ENCODE data around the gene DMRTB1.

The DMRTB1 gene

DNA sequence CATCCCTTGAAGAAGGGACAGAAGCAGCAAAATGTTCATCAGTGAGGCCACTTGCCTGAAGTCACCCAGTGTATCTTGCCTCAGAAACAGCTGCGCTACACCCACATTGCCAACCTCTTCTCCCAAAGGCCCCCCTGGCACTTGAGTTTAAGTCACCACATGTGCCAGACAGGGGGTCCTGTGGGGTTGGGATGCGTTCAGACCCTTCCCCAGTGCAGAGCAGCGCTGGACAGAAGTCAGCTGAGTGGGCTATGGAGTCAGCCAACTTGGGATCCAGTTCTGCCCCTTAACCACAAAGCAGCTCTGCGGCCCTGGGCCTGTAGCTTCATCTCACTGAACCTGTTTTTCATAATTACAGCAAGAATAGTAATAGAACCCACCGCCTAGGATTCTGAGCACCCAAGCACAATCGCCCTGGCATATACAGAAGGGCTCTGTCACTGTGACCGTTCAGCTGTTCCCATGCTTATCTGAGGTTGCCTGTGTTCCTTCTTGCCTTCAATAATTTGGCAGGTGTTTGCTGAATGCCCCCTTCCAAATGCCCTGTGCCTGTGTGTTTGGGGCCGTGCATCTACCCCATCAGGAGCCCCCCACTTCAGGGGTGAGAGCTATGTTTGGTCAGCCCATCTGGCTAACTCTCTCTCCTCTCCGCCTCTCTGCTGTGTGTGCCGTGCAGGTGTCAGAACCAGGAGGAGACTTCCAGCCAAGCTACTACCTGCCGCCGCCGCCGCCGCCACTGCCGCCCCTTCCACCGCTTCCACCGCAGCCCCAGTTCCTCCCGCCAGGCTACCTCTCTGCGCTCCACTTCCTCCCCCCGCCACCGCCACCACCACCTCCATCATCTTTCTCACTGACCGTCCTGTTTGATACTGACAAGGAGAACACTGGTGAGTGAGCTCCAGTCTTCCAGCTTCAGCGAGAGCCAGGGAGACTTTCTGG lies 5.0 kb downstream of the DMRTB1 start:
- no peak for DNase-seq (ENCODE audit: low read depth in 2 of 2)

DNA sequence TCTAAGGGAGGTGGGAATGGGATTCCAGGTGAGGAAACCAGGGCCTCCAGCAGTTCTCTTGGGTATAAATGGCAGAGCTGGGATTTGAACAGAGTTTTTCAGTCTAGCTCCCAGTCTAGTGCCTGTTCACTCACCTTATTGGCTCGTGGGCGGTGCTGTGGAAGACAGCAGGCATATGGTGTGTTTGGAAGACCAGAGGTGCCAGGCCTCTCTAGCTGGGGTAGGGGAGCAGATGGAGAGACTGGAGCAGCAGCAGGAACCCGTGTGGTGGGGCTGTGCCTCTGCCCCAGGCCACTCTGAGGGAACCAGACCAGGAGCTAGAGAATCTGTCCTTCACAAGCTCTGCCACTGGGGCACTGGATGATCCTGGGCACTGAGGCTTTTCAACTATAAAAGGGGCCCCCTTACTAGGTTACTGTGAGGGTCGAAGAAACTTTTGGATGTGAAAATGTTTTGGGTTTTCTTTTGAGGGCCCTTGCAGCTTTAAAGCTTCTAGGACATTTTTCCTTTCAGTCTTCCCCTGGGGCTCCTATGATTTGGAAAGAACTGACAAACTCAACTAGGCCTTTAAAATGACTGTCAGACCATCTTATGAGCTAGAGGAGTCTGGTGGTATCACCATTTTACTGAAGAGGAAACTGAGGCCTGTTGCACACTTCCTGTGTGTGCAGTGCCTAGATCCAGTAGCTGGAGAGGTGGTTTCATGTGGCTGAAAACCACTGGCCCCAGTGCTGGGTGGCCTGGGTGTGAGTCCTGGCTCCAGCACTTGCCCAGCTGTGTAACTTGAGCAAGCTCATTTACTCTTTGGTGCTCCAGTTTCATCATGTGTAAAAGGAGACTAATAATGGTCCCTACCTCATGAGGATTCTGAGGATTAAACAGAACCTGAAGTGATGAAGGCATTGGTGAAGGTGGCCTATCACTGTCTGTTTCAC lies 6.1 kb downstream of the DMRTB1 start:
- DNase-seq (ENCODE audit: low read depth in 2 of 2): no peak

DNA sequence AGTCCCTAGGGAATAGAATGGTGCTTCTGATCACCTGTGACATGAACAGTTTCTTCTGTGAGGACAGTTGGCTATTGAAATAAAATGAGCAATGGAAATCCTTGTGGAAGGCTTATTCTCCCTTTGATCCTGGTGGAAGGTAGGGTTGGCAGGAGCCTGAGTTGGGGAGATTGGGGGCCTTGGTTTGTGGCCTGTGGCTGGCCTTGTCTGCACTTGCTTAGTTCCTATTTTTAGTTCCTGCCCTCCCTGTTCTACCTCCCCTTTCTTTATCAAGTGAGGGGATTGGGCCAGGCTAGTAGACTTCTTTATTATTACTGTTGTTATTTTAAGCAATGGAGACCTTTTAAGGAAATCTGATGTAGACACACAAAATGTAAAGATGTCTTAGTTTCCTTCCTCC lies 8.2 kb downstream of the DMRTB1 start:
- no peak for DNase-seq (ENCODE audit: low read depth in 2 of 2)

DNA sequence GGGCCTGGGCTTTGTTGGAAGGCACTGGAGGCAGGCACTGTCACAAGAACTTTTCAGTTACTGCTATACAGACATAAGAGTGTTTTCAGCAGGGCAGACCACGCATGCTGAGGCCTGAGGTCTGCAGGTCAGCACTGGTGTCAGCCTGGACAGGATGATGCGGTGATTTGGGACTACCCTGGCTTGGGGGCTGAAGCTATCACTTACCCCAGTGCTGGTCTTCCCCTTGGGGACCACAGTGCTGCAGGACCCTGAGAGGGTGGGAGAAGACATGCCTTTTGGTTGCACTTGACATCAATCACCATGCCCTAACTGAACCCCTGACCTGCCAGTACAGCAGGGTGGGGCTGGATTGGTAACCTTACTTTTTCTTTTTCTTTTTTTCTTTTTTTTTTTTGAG lies 9.2 kb downstream of the DMRTB1 start:
- DNase-seq (ENCODE audit: low read depth in 2 of 2): no peak

DNA sequence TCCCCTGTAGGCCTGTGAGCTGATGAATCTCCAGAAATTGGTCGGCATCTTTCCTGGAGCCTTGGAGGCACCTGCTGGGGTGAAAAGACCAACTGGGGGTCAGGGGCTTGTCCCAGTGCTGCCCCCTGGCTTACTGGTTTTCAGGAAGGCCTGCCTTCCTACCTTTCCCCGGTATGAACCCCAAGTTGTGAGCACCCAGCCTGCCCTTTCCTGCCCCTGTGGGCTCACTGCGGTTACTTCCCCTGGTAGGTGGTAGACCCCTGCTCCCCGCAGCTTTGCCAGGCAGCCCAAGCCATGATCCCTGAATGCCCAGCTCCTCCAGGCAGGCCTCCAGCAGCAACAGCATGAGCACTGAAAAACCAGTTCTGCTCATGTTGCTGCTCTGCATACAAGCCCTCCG lies 10.2 kb downstream of the DMRTB1 start:
- DNase-seq (ENCODE audit: low read depth in 2 of 2): no peak

DNA sequence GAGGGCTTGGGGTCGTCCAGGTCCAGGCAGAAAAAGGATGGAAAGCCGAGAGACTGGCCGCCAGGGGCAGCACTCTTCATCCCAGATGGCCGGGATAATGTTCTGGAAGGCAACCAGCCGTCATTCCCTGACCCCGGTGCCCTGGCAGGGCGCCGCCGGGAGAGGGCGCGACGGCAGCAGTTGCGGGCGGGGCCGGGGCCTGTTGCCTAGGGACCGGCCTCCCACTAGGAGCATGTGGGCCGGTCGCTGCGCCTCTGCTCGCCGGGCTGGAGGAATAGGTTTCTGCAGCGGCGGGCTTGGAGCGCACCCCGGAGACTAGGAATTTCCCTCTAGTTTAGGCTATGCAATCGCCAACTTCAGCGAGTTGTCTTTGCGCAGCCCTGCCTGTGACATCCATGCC lies 11.0 kb downstream of the DMRTB1 start:
- DNase-seq (ENCODE audit: low read depth in 2 of 2): no peak

DNA sequence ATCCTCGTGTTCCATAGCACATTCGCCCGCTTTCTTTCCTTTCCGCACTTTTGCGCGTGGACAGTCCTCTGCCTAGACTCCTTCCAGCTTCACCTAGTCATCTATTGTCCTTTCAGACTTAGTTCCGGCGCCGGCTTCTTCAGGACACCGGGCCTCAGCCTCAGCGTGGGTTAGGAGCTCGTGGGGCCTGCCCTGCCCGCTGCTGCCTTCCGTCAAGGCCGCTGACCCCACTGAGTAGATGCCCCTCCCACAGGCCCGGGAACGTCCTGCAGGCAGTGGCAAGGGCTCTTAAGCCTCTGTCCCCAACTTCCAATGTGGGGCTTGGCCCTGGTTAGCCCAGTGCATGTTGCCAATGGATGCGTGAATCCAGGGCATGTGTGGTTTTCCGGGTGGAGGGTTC lies 11.4 kb downstream of the DMRTB1 start:
- no peak for DNase-seq (ENCODE audit: low read depth in 2 of 2)

DNA sequence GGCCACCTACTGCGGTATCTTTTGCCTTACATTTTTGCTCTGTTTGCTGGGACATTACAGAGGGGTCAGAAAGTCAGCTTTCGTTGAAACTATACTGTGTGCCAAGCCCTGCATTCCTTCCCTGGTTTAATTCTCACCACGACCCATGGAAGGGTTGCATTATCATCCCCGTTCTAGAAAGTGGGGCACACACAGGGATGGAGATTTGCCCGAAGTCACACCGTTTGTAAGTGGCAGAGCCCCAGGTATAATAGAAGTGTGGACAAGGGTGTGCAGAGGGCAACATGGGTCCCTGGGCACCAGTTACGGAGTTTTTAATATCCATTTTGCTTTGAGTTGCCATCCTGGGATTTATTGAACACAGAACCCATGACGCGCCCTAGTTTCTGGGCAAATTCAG lies 11.8 kb downstream of the DMRTB1 start:
- DNase-seq (ENCODE audit: low read depth in 2 of 2): no peak

DNA sequence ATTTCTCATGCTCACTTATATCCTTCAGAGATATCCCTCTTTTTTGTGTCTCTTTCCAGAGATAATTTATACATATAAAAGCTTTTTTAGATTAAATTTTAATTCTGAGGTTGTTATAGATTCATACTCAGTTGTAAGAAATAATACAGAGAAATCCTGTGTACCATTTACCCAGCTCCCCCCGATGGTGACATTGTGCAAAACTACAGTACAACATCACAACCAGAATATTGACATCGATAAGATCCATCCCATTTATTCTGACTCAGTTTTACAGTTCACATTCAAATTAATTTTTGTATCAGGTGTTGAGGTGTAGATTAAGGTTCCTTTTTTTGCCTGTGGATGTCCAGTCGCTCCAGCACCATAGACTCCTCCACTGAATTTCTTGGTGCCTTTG lies 14.3 kb downstream of the DMRTB1 start:
- no peak for DNase-seq (ENCODE audit: low read depth in 2 of 2)

DNA sequence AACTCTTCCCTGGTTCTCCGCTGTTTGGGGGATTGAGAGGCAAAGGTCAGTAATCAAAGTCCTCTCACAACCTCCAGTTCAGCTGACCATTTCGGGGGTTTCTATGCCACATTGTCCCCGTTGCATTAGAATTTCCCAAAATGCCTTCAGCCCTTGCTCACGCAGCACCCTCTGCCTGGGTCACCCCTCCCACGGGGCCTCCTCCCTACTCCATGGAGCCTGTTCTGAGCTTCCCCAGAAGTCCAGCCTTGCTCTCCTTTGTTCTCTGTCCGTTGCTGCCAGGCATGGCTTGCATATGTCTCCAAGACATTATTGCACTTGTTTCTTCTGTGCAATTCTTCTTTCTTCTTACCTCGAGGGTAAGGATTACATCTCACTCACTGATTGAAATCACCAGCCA lies 16.5 kb downstream of the DMRTB1 start:
- DNase-seq (ENCODE audit: low read depth in 2 of 2): no peak

DNA sequence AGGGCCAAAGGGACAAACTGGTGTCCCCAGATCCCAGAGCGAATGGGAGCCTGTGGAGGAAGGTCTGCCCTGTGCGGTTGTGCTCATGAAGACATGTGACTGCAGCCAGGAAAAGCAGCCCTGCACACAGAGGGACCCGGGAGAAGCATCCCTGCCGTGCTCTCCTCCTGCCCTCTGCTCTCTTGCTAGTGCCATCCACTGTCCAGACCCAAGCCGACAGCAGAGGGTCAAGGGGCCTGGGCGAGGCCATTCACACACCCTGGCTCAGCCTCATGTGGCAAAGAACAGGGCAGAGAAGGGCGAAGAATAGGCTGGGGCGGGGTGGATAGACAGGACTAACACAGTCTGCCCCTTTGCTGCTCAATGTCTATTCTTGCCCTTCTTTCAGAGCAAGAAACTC lies 17.4 kb downstream of the DMRTB1 start:
- no peak for DNase-seq (ENCODE audit: low read depth in 2 of 2)

DNA sequence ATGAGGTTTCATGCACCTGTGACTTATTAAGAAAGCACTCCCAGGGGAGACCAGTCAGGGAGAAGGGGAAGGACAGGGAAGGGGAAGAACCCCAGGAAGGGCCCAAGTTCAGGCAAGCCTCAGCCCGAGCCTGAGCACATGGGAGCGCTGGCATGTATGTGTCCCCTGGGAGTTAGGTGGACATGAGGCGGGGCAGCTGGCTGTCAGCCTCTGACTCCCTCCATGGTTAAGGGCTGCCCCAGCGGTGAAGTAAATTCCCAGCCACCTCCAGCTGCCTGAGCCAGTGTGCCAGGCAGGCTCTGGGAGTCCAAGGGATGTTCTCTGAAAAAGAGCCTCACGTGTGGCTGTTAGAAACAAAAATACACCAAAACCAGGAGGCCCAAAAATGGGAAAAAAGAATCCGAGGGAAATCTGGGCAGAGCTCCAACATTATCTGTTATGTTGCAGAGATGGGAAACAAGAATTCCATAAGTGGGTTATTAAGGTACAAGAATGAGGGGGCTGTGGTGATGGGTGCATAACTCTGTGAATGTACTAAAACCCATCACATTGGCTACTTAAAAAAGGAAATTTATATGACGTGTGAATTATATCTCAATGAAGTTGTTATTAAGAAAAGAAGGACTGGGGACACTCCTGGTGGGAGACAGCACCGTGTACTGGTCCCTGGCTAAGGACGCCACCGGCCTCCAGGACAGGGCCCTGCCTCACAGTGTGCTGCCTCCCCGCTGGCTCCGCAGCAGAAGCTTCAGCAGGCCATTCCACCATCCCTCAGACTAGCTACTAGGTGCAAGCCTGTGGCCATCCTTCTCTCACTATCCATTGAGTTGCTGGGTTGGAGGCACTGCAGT lies 18.7 kb downstream of the DMRTB1 start:
- DNase-seq (ENCODE audit: low read depth in 2 of 2): no peak

DNA sequence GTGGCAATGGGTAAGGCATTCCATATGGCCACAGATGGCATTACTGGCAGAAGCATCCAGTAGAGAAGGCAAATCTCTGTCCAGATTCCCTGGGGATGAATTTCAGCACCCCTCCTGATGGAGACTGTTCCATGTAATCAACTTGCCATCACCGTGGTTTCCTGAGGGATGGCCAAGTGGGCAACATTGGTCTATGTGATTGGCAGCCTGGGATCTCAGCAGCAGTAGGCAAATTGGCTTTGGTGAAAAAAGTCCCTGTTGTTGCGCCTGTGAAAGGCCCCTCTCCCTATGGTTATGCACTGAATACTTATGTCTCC lies 19.3 kb downstream of the DMRTB1 start:
- DNase-seq (ENCODE audit: low read depth in 2 of 2): no peak

DNA sequence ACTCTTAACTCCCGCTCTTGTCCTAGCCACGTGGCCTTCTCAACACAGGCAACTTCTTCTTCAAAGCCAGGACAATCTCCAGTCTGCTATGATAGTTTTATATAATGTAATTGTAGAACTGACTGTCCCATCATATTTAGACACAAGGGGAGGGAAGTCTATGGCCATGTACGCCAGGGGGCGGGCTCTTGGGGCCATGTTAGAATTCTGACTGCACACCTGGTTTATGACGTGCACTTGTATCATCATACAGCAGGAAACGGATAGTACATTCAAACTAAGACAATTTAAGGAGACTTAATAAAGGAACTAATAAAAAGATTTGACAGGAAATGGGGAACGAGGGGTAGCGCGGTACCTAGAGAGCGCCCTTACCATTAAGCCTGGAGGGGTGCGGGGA lies 21.5 kb downstream of the DMRTB1 start:
- no peak for DNase-seq (ENCODE audit: low read depth in 2 of 2)

DNA sequence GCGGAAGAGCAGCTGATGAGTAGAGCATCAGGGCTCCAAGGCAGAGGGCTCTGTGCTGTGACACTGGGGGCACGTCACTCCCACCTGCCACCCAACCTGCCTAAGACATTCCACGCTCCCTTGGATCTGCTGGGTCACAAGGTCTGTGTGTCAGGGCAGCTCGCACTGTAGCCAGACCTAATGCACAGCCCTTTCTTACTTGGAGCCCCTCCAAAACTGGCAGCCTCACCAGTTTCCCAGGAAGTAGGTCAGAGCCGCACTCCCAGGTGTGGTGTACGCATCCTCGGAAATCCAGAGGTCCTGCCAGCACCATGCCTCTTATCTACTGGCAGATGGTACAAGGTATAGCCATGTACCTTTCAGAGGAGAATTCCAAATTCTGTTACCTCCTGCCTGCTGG lies 22.3 kb downstream of the DMRTB1 start:
- DNase-seq (ENCODE audit: low read depth in 2 of 2): no peak

DNA sequence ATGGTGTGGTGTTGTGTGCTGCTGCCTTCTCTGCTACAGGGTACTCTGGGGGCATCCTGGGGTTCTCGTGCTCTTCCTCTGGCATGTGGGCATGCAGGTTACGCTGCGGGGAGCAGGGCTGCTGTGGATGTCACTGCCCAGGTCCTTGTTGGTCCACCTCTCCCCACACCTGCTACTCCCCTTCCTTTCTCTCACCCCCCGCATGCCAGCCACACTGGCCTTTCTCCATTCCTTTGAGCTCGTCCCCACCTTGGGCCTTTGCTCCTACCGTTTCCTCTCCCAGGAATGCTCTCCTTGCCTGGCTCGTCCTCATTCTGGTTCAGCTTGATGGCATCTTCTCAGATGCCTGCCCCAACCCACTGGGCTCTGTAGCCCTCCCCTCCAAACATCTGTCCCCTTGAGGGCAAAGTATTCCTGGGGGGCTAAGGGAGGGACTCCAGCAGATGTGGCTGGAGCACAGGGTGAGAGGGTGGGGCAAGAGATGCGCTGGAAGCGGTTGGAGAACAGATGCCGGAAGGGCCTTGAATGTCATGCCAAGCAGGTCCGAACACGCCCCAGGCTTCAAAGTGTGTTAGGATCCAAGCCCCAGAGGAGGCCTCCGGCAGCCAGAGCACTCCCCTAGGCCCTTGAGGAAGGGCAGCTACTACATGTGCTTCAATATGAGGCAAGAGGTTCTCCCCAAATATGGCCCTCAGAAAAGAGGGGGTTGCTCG lies 23.4 kb downstream of the DMRTB1 start:
- DNase-seq (ENCODE audit: low read depth in 2 of 2): no peak

DNA sequence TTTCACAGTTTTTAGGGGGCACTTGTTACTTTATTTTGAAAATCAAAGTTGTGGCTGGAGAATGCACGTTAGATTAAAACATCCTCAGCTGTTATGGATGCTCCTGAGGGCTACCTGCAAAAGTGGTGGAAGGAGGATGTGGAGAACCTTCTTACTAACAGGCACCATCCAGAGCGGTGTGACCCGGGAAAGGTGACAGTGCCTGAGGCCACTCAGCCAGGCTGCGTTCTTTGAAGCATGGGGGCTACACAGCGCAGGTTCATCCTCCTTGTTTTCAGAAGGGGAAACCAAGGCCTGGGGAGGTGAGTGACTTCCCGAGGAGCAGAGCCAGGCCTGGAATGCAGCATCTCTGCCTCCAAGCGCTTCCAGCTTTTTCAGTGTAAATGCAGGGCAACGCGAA lies 24.0 kb downstream of the DMRTB1 start:
- DNase-seq (ENCODE audit: low read depth in 2 of 2): no peak

DNA sequence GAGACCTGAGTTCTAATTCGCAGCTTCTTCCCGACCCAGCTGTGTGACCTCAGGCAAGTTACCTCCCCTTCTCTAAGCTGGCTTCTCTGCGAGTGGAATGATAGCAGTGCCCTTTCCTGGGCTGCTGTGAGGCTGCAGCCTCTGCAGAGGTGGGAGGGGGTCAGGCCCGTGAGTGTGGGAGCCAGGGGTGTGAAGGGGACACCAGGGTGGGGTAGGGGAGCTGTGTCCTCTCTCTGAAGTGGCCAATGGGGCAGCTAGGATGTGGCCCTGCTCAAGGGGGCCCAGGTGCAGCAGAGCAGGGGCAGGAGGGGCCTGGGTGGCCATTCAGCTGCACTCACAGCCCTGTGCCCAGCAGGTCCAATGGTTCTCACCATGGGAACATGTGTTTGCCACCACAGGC lies 24.5 kb downstream of the DMRTB1 start:
- no peak for DNase-seq (ENCODE audit: low read depth in 2 of 2)

DNA sequence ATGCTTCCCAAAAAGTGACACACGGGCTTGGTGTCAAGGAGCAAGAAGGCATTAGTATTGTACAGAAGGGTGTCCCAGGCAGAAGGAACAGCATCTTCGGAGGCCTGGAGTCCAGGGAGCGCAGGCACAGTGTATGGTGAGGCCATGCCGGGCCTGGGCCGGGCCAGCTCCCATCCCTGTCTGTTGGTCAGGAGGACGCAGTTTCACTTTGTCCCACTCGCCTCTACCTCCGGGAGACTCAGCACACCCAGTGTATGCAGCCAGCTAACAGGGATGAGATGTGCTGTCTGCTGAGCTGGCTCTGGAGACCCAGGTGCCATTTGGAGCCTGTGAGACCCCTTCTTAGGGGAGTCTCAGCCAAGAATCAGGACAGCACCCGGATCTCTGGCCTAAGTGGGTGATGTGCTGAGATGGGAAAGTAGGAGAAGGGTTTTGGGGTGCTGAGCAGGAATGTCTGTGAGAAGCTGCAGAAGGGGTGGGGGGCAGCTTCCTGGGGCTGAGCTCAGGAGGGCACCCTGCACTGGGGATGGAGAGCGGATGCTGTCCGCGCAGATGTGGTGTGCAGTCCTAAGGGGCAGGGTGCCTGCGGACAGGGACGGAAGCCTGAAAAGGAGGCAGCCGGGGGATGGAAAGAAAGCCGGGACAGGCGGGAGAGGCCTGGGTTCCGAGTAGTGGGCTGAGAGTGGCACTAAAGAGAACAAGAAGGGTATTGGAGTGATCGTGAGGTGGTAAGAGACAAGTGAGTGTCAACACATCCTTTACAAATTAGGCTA lies 25.7 kb downstream of the DMRTB1 start:
- no peak for DNase-seq (ENCODE audit: low read depth in 2 of 2)
